Activated CD4-positive, alpha-beta T cell treated with anti-CD3 and anti-CD28 coated beads for 36 hours (primary cell): ENCODE results near the gene RPH3AL. TPM values are rescaled to one million over a fixed set of nuclear protein-coding genes. Genes with fewer than 3 reads are reported as not detected.

Experiments used
- ATAC-seq: fragments of 200-7000 bp; cut with Tn5 transposase; one replicate; pipeline ENCODE4 v1.10.0; 2021; ENCODE audit warnings: mild to moderate bottlenecking, moderate library complexity
- CTCF ChIA-PET: fragments of 350-600 bp; sonication (Branson Sonifier 250); formaldehyde crosslinking; loops from one replicate; lab custom pipeline; 2021; ENCODE audit warnings: antibody characterized with exemption; lab: Charles Lee
- POLR2A ChIA-PET: fragments of 350-600 bp; sonication (Branson Sonifier 250); formaldehyde crosslinking; loops from one replicate; lab custom pipeline; 2021; ENCODE audit warnings: antibody characterized with exemption, inconsistent platforms; lab: Charles Lee
- DNase-seq: peaks from one replicate; pipeline ENCODE4 v3.0.0-alpha.2; 2020
- H3K27ac Mint-ChIP-seq: one replicate; pipeline ENCODE4 v1.8.0; 2021; ENCODE audit warnings: mixed read lengths
- H3K27me3 Mint-ChIP-seq: one replicate; pipeline ENCODE4 v1.8.0; 2021; ENCODE audit warnings: mixed read lengths
- H3K36me3 Mint-ChIP-seq: one replicate; pipeline ENCODE4 v1.8.0; 2021; ENCODE audit warnings: low read depth, mixed read lengths
- H3K4me1 Mint-ChIP-seq: one replicate; pipeline ENCODE4 v1.8.0; 2021; ENCODE audit warnings: mixed read lengths
- H3K4me3 Mint-ChIP-seq: one replicate; pipeline ENCODE4 v1.8.0; 2021; ENCODE audit warnings: mild to moderate bottlenecking, moderate library complexity, mixed read lengths
- H3K9me3 Mint-ChIP-seq: one replicate; pipeline ENCODE4 v1.8.0; 2021; ENCODE audit warnings: low read depth, mixed read lengths
- intact Hi-C, 2 experiments: fragments of 100-400 bp; cut with DNase I in 1 of 2; cut with micrococcal nuclease in 1 of 2; formaldehyde crosslinking; loops; one replicate each; pipeline versions ENCODE4 v1.14.2 to v1.15.1; 2022 to 2024; cut with DNase I, micrococcal nuclease
- total RNA-seq, 2 experiments: library from RNA; stranded (reverse); gene quantifications; one replicate each; pipeline ENCODE4 v1.2.3, GENCODE V29; 2021

Gene RPH3AL
- total RNA-seq, 2 experiments from 2014 or later, result 1.4 to 2.0 TPM

DNA sequence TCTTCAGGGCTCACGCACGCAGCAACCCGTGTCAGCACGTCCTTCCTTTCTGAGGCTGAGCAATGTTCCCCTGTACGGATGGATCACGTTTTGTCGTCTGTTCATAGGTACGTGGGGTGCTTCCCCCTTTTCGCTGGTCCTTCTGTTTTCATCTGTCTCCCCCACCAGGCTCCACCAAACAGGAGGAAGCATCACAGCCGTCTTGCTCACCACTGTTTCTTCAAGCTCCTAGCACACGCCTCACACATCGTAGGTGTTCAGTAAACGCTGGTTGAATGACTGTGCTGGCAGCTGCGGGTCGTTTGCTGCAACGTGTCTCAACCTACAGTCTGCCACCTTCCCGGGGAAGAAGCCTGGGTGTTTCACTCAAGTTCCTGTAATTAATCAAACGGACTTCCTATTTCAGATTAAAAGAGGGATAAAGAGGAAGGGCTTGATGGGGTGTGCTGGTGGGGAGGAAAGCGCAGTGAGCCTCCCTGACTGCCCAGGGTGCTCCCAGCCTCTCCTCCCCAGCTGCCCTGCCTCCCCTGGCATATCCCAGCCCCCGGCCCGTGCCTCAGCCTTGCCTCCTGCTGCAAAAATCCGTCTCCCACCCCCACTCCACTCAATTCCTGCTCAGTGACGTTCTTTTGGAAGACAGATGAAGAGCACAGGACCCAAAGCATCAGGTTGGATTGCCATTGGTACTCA lies 94.4 kb downstream of the RPH3AL start:
- Mint-ChIP-seq H3K36me3 (peaks cover 3% of the 10 kb centered on the region), H3K4me3 (no peak overlapping the region), H3K27me3 (no peaks in the 10 kb centered on the region), H3K27ac (no peak overlapping the region), H3K9me3 (no peaks in the 10 kb centered on the region), H3K4me1 (no peaks in the 10 kb centered on the region)
- CTCF ChIA-PET, result no interaction called here
- peak; percentile 63 for ATAC-seq
- peak; percentile 30 for DNase-seq
- POLR2A ChIA-PET, result no interaction called here
- intact Hi-C loops, result no loop called here

DNA sequence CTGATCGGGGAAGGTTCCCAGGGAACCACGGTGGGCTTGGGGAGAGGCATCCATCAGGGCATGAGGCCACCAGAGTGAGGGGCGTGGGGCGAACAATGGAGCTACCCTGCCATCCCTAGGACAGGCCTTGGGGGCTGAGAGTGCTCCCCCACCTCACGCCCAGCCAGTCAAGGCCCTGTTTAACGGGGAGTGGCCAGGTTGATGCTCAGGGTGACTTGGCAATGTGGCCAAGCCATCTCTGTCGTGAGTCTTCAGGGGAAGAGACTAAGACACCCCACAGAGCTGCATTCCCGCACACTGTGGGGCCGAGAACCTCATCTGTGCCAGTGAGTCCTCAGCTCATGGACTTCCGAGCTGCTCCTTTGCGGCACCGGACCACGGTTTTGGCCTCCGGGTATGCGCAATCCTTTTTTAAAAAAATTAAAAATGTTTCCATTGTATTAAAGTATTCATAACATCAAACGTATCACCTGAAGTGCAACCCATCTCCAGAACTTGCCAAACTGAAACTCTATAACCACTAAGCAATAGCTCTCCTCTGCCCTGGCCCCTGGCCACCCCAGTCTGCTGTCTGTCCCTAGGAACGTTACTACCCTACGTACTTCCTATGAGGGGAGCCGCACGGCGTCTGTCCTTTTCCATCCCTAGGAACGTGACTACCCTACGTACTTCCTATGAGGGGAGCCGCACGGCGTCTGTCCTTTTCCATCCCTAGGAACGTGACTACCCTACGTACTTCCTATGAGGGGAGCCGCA lies 99.3 kb downstream of the RPH3AL start:
- Mint-ChIP-seq H3K4me1 (no peaks in the 10 kb centered on the region), H3K27ac (no peak overlapping the region), H3K9me3 (no peaks in the 10 kb centered on the region), H3K36me3 (no peaks in the 10 kb centered on the region), H3K4me3 (no peak overlapping the region), H3K27me3 (no peaks in the 10 kb centered on the region)
- no peak for ATAC-seq
- intact Hi-C loops, result no loop called here
- ChIA-PET POLR2A (no interaction called here), CTCF (no interaction called here)
- no peak for DNase-seq

DNA sequence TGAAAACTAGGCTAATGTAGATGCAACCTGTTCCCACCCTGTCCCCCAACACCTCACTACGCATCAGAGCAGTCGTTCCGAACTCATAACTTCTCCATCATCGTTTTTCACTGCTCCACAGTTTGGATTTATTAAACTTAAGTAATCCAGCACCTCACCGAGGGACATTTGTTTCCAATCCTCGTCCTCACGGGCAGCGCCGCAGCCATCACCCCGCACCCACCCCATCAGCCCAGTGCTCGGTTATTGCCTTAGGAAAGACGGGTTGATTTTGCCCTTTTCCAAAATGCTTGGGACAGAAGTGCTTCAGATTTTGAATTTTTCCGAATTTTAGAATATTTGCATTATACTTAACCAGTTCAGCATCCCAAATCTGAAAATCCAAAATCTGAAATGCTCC lies 100.2 kb downstream of the RPH3AL start:
- no peaks in the 10 kb centered on the region for H3K27me3 Mint-ChIP-seq
- intact Hi-C loops, result no loop called here
- no peak for DNase-seq
- POLR2A ChIA-PET, result no interaction called here
- CTCF ChIA-PET, result no interaction called here
- no peaks in the 10 kb centered on the region for H3K9me3 Mint-ChIP-seq
- H3K27ac Mint-ChIP-seq, result no peak overlapping the region
- no peaks in the 10 kb centered on the region for H3K4me1 Mint-ChIP-seq
- no peak overlapping the region for H3K4me3 Mint-ChIP-seq
- no peaks in the 10 kb centered on the region for H3K36me3 Mint-ChIP-seq
- no peak for ATAC-seq

DNA sequence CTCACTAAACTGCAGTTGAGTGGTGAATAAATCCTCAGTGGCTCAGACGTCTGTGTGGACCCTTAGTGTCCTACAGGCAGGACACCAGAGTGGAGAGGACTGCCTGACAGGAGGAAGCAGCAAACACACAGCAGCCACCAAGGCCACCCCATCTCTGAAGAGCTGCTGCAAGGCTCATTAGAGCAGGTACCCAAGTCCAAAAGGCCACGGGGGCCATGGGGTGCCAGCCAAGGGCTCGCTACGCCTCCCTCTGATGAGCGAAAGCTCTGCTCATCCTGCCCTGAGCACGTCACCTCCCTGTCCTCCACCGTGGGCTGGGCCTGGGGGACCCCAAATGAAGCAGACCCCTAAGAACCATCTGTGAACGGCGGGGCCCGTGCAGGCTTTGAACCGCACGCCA lies 101.1 kb downstream of the RPH3AL start:
- intact Hi-C loops, result no loop called here
- Mint-ChIP-seq H3K27me3 (no peaks in the 10 kb centered on the region), H3K9me3 (no peaks in the 10 kb centered on the region), H3K4me1 (no peaks in the 10 kb centered on the region), H3K36me3 (no peaks in the 10 kb centered on the region), H3K27ac (no peak overlapping the region), H3K4me3 (no peak overlapping the region)
- ATAC-seq (no peak), DNase-seq (no peak)
- ChIA-PET POLR2A (no interaction called here), CTCF (no interaction called here)

DNA sequence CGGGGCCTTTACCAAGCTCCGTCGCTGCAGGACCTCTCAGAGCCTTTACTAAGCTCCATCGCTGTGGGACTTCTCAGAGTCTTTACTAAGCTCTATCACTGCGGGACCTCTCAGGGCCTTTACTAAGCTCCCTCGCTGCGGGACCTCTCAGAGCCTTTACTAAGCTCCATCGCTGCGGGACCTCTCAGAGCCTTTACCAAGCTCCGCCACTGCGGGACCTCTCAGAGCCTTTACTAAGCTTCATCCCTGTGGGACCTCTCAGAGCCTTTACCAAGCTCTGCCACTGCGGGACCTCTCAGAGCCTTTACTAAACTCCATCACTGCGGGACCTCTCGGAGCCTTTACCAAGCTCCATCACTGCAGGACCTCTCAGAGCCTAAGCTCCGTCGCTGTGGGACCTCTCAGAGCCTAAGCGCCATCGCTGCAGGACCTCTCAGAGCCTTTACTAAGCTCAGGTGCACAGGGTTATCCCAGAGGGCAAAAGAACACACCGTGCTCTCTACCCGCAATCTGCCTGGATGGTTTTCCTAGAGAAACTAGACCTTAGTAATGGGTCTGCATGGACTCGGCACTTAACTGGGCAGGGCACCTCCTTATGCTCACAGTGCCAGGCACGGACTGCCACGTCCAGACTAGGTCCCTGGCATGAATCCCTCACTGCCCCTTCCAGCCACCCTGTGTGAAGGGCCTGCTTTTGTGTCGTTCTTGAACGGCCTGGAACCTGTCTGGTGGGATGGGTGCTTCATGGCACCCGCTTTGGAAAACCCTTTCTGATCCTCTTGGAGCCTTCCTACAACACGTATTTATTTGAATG lies 101.9 kb downstream of the RPH3AL start:
- ATAC-seq (no peak), DNase-seq (no peak)
- Mint-ChIP-seq H3K9me3 (no peaks in the 10 kb centered on the region), H3K27me3 (no peaks in the 10 kb centered on the region), H3K36me3 (no peaks in the 10 kb centered on the region), H3K4me1 (no peaks in the 10 kb centered on the region), H3K4me3 (no peak overlapping the region), H3K27ac (no peak overlapping the region)
- CTCF ChIA-PET, result no interaction called here
- intact Hi-C loops, result no loop called here
- POLR2A ChIA-PET, result no interaction called here

DNA sequence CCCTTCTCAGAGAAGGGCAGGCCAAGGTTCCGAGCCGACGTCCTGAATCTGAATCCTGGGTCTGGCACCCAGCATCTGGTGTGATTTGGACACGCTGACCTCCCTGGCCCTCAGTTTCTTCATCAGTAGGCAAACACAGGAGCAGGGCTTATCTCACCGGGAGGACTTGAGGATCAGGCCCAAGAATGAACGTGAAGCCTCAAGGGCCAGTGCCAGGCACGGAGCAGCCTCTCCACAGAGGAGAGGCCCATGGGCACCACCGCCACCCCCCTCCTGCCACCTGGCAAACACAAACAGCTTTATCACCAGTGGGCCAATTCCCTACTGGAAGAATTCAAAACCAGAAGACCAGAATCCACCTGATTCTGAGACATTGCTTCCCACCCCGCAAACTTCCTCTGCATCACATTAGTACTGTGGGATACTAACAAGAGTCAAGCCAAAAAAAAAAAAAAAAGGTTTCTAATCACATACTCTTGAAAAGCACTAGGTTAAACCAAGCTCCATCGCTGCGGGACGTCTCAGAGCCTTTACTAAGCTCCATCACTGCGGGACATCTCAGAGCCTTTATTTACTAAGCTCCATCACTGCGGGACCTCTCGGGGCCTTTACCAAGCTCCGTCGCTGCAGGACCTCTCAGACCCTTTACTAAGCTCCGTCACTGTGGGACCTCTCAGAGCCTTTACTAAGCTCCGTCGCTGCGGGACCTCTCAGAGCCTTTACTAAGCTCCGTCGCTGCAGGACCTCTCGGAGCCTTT lies 103.2 kb downstream of the RPH3AL start:
- ChIA-PET POLR2A (interaction anchor here (0.6 kb wide), 1 partner anchor 52 kb away, joined by 5 read pairs; no protein-coding TSS in a partner anchor), CTCF (interaction anchor here (0.8 kb wide), 1 partner anchor 36 kb away, joined by 7 read pairs; no protein-coding TSS in a partner anchor)
- Mint-ChIP-seq H3K27me3 (no peaks in the 10 kb centered on the region), H3K36me3 (no peaks in the 10 kb centered on the region), H3K4me1 (no peaks in the 10 kb centered on the region), H3K4me3 (no peak overlapping the region), H3K9me3 (no peaks in the 10 kb centered on the region), H3K27ac (no peak overlapping the region)
- ATAC-seq (no peak), DNase-seq (no peak)
- intact Hi-C loops, result no loop called here

DNA sequence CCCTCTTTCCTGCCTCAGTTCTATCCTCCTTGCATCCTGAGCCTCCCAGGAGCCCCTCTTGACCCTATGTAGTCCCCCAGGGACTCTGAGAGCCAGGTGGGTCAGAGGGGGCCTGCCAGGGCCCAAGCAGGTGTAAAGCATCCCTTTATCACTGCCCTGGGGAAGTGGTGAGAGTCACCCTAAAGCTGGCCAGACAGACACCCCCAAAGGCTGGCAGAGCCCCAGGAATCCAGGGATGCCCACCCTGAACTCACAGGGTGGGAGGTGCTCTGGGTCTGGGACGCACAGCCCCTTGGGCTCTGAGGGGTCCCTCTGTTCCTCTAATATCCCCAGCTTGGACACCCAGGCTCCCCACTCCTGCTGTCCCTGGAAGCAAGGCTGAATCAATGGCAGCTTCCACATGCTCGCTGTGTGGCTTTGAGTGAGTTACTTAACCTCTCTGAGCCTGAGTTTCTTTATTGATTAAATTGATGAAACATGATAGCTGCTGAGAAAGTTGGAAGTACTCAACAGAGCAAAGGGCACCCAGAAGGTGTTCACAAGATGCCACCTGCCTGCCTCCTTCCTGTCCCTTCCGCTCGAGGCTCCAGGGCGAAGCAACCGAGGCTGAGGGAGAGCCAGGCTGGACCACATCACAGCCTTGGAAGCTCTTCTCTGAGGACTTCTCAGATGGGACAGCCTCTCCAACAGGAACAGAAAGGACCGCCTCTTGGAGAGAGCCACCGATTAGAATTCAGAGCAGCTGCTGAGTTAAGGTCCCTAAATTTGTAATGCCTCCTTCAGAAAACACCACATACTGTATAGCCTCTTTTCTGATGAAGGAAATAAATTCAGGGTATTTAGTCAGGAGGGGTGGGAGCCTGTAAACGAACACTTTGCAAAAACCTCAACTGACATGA lies 104.0 kb downstream of the RPH3AL start:
- Mint-ChIP-seq H3K36me3 (no peaks in the 10 kb centered on the region), H3K4me1 (no peaks in the 10 kb centered on the region), H3K9me3 (no peaks in the 10 kb centered on the region), H3K4me3 (no peak overlapping the region), H3K27ac (no peak overlapping the region), H3K27me3 (no peaks in the 10 kb centered on the region)
- no peak for DNase-seq
- CTCF ChIA-PET, result interaction anchor here (1.0 kb wide), 1 partner anchor 11 kb away, joined by 4 read pairs; no protein-coding TSS in a partner anchor
- POLR2A ChIA-PET, result no interaction called here
- no peak for ATAC-seq
- intact Hi-C loops, result no loop called here

DNA sequence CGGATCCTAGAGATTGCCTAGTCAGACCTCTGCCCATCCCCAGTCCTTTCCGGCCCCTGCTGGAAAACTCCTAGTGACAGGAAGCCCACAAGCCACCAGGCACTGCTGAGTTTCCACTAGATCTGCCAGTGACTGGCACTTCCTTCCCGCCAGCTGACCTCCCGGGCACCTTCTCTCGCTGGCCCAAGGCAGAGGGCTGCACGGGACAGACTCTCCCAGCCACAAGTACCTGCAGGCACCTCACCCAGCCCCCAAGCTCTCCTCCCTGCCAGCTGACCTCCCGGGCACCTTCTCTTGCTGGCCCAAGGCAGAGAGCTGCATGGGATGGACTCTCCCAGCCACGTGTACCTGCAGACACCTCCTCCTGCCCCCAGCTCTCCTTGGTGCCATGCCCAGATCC lies 104.8 kb downstream of the RPH3AL start:
- H3K4me3 Mint-ChIP-seq, result no peak overlapping the region
- DNase-seq, result no peak
- H3K9me3 Mint-ChIP-seq, result no peaks in the 10 kb centered on the region

DNA sequence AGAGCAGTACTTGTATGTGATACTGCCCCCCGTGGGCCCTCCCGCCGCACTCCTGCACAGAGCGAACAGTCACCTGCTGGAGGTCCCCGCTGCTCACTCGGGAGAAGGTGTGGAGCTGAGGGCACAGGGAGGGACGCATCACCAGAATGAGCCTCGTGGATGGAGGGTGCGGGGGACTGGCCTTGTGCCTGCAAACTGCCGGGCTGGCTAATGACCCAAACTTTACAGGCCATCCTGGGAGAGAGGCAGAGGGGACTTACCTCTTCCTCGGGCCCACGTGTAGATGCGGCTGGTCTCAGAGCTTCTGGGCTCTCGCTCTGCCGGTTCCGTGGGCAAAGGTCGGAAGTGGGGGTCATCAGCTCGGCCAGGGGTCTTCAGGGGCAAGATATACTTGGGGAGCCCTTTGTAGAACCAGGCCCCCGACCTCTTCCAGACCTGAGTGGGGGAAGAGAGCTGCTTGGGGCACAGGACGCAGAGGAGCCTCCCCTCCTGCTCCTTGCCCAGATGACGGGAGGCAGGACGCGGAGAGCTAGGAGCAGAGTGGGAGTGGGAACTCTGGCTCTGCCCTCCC lies 105.7 kb downstream of the RPH3AL start:
- CTCF ChIA-PET, result no interaction called here
- no peak for DNase-seq
- POLR2A ChIA-PET, result no interaction called here
- Mint-ChIP-seq H3K36me3 (no peaks in the 10 kb centered on the region), H3K27me3 (no peaks in the 10 kb centered on the region), H3K4me3 (no peak overlapping the region), H3K27ac (no peak overlapping the region), H3K9me3 (no peaks in the 10 kb centered on the region), H3K4me1 (no peaks in the 10 kb centered on the region)
- no peak for ATAC-seq
- intact Hi-C loops, result no loop called here

More for the DNA sequence above, 104.8 kb downstream of the RPH3AL start:
- H3K36me3 Mint-ChIP-seq, result no peaks in the 10 kb centered on the region
- H3K27ac Mint-ChIP-seq, result no peak overlapping the region
- H3K27me3 Mint-ChIP-seq, result no peaks in the 10 kb centered on the region
- no peaks in the 10 kb centered on the region for H3K4me1 Mint-ChIP-seq
- intact Hi-C loops, result no loop called here
- ChIA-PET CTCF (interaction anchor here (1.0 kb wide), 1 partner anchor 10 kb away, joined by 4 read pairs; no protein-coding TSS in a partner anchor), POLR2A (no interaction called here)
- ATAC-seq, result no peak

DNA sequence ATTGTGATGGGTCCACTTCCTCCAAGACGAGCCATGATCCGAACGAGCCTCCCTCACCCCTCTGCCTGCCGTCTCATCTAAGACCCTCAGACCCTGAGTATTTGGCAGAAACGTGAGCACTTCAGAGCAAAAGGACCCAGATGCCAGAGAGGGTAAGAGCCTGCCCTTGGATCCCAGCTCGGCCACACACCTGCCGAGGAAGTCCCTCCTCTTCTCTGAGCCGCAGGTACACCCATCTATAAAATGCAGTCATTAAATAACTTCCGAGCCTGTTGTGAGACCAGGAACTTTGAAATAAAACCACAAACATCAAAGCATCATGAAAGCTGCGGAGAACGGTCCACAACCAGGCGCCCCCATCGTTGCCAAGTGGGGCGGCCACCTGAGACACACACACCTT lies 106.4 kb downstream of the RPH3AL start:
- H3K9me3 Mint-ChIP-seq, result no peaks in the 10 kb centered on the region
- ChIA-PET CTCF (no interaction called here), POLR2A (no interaction called here)
- no peak overlapping the region for H3K27ac Mint-ChIP-seq
- DNase-seq, result no peak
- no peak overlapping the region for H3K4me3 Mint-ChIP-seq
- intact Hi-C loops, result no loop called here
- H3K27me3 Mint-ChIP-seq, result no peaks in the 10 kb centered on the region
- H3K4me1 Mint-ChIP-seq, result no peaks in the 10 kb centered on the region
- H3K36me3 Mint-ChIP-seq, result no peaks in the 10 kb centered on the region
- no peak for ATAC-seq
